K562 (cell line): ENCODE results near the gene MAP3K14. TPM values are rescaled to one million over a fixed set of nuclear protein-coding genes. Genes with fewer than 3 reads are reported as not detected.

ENCODE experiments used
- BCLAF1 ChIP-seq, 2 experiments: fragments of 450-650 bp in 1 of 2; IDR thresholded peaks; 2 replicates each; pipeline ENCODE4 v1.6.1; 2011 to 2017; ENCODE audit warnings: low read depth in 2 of 2, antibody characterized with exemption in 1 of 2, borderline replicate concordance in 1 of 2, low read length in 1 of 2, mild to moderate bottlenecking in 1 of 2, mixed read lengths in 1 of 2; ENCODE audit not compliant: control insufficient read depth in 1 of 2
- FIP1L1 ChIP-seq: fragments of 200-400 bp; formaldehyde crosslinking; IDR thresholded peaks from 2 replicates; pipeline ENCODE4 v1.6.1; 2018; ENCODE audit warnings: mild to moderate bottlenecking, low read depth, low read length; ENCODE audit not compliant: poor library complexity, severe bottlenecking
- GATAD2B ChIP-seq: fragments of 450-650 bp; IDR thresholded peaks from 2 replicates; pipeline ENCODE4 v1.6.1; 2017; ENCODE audit warnings: mild to moderate bottlenecking, borderline replicate concordance
- IRF1 ChIP-seq: sonication (generic); formaldehyde crosslinking; IDR thresholded peaks from 2 replicates; pipeline ENCODE4 v1.8.0; 2022; ENCODE audit warnings: missing genetic modification reagents, mild to moderate bottlenecking, borderline replicate concordance
- REST ChIP-seq, 2 experiments: fragments of 450-650 bp; formaldehyde crosslinking in 1 of 2; IDR thresholded peaks; 2 replicates each; pipeline versions ENCODE4 v1.4.0 to v1.6.1; 2014 to 2020; ENCODE audit warnings: mild to moderate bottlenecking in 2 of 2, borderline replicate concordance in 1 of 2, low read depth in 1 of 2
- ZBTB7A ChIP-seq: IDR thresholded peaks from 2 replicates; pipeline ENCODE4 v1.6.1; 2011; ENCODE audit warnings: low read depth, mild to moderate bottlenecking, low read length, moderate library complexity, borderline replicate concordance; ENCODE audit not compliant: control insufficient read depth
- polyA plus RNA-seq, 8 experiments: library from polyadenylated mRNA; depleted of rRNA in 4 of 8; stranded (reverse) in 5 of 8; unstranded in 3 of 8; fragments of >200 nt; fragmentation: Nextera tagmentation in 2 of 8; fragmentation: Illumina TruSeq in 1 of 8; extraction: Ambion mirVana in 2 of 8; extraction: Trizol in 1 of 8; gene quantifications; 2 replicates each; pipeline versions ENCODE4 v1.2.1 to v1.2.3, GENCODE V29; 2011 to 2014; ENCODE audit warnings: inconsistent platforms in 1 of 8, missing spikeins in 1 of 8
- total RNA-seq, 7 experiments: library from RNA; depleted of rRNA in 6 of 7; stranded (reverse); fragments of >200 nt in 6 of 7; fragmentation: Illumina TruSeq in 2 of 7; extraction: Trizol in 2 of 7; gene quantifications; 2 replicates each; pipeline versions ENCODE4 v1.2.1 to v1.2.3, GENCODE V29; 2011 to 2021; ENCODE audit warnings: low replicate concordance in 1 of 7

MAP3K14 gene
- total and polyA plus RNA-seq, 9 of the 15 experiments (the other 6 are each of a cell fraction or from before 2014, with no cell fraction given), result 0.45 to 8.7 (median 3.2) TPM

- TF ChIP-seq BCLAF1 (IDR thresholded peaks at IDR 0.05; ENCODE audit: borderline replicate concordance in 1 of 2, control insufficient read depth in 1 of 2, low read depth in 2 of 2, low read length in 1 of 2) (0 out of 4 replicates have a peak, but pooled peaks of 1 of the 2 experiments have one; percentile 53), FIP1L1 (no peak), ZBTB7A (peak; percentile 71; the same call in 1 of the 2 replicates), IRF1 (no peak), GATAD2B (peak; percentile 97), REST (IDR thresholded peaks at IDR 0.05; ENCODE audit: borderline replicate concordance) (no peak), REST (CRISPR knock-in tag; IDR thresholded peaks at IDR 0.05; ENCODE audit: low read depth) (peak; percentile 86)
Observed at GRCh38 chr17:45316434-45317110, at the start of gene MAP3K14 (continued).
